GM10266 (cell line): ENCODE measurements around the gene FBXO21.

Source experiments
- DNase-seq: peaks from one replicate; pipeline ENCODE4 v3.0.0; 2012; ENCODE audit errors: extremely low spot score
- TF ChIP-seq, protein P1 (sequence below): IDR thresholded peaks from 2 replicates; pipeline ENCODE4 v1.5.1; 2012; ENCODE audit warnings: mild to moderate bottlenecking, low read depth; ENCODE audit not compliant: control insufficient read depth, insufficient read depth; ENCODE audit errors: missing control alignments

The FBXO21 gene

DNA sequence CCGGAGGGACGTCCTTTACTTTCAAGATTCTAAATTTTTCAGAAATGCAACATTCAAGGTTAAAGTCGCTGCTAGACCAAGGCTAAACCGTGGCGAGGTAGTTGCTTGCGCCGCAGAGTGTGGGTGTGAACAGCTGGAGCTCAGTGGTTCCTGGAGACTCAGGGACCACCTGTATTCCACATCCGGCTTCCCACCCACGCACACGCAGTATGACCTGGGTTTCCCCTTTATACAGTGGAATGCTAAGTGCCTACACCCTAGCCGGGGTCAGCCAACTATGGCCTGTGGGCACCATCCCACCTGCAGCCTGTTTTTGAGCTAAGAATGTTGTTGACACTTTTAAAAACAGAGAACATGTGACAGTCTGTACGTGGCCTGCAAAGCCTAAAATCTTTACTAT is 48.2 kb downstream of the FBXO21 start:
- no peak for DNase-seq
- TF ChIP-seq, protein P1, sequence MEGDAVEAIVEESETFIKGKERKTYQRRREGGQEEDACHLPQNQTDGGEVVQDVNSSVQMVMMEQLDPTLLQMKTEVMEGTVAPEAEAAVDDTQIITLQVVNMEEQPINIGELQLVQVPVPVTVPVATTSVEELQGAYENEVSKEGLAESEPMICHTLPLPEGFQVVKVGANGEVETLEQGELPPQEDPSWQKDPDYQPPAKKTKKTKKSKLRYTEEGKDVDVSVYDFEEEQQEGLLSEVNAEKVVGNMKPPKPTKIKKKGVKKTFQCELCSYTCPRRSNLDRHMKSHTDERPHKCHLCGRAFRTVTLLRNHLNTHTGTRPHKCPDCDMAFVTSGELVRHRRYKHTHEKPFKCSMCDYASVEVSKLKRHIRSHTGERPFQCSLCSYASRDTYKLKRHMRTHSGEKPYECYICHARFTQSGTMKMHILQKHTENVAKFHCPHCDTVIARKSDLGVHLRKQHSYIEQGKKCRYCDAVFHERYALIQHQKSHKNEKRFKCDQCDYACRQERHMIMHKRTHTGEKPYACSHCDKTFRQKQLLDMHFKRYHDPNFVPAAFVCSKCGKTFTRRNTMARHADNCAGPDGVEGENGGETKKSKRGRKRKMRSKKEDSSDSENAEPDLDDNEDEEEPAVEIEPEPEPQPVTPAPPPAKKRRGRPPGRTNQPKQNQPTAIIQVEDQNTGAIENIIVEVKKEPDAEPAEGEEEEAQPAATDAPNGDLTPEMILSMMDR: no peak

DNA sequence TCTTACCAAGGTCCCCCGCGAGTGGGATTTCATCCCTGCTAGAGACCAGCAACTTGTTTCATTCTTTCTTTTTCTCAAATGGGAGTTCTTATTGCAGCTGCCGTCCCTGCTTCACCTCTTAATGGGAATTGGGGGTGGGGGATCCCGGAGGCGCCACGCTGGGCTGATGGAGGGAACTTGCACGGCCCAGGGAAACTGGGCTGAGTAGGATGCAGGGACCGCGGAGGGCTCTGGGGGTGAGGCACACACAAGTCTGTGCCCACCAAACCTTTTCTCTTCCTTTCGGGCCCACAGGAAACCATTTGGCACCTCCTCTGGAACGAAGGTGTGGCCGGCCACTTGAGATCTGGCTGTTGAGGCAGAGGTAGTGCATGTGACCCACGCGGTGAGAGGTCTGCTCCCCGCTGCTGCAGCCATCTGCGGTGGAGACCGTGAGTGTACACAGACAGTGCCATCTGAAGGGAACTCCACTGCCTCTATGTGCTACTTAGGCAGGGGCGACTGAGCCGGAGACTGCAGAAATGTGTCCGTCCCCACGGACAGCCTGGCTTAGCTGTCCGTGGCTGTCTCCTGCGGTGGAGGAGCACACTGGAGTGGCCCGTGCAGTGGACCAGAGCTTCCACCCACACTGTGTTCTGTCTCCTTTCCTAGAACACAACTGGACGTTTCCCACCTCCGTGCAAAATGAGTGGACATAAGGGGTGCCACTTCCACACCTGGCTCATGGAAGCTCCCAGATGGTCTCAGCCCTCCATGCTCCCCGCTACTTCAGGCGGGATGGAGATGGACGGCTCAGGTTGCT is 49.0 kb downstream of the FBXO21 start:
- TF ChIP-seq, protein P1: no peak
- no peak for DNase-seq

DNA sequence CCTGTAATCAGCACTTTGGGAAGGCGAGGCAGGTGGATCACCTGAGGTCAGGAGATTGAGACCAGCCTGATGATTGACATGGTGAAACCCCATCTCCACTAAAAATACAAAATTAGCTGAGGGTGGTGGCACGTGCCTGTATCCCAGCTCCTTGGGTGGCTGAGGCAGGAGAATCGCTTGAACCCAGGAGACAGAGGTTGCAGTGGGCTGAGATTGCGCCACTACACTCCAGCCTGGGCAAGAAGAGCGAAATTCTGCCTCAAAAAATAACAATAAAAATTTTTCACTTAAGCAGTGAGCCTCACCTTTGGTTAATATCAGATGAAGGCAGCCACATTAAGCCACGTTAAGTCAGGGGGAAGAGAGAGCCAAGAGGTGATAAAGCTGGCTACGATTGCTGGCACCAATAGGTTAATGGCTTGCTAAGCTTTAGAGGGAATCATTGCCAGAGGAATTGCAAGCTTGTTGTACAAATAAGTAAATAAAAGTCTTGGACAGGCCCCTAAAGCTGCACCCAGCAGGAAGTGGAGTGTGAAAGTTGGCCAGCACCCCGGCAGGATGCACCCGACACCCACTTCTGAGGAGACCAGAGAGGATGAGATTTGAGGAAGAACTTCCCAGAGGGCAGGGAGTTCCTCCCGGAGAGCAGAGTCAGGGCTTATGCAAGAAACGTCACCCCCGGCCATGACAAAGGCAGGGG is 49.7 kb downstream of the FBXO21 start:
- no peak for DNase-seq
- TF ChIP-seq, protein P1: no peak

DNA sequence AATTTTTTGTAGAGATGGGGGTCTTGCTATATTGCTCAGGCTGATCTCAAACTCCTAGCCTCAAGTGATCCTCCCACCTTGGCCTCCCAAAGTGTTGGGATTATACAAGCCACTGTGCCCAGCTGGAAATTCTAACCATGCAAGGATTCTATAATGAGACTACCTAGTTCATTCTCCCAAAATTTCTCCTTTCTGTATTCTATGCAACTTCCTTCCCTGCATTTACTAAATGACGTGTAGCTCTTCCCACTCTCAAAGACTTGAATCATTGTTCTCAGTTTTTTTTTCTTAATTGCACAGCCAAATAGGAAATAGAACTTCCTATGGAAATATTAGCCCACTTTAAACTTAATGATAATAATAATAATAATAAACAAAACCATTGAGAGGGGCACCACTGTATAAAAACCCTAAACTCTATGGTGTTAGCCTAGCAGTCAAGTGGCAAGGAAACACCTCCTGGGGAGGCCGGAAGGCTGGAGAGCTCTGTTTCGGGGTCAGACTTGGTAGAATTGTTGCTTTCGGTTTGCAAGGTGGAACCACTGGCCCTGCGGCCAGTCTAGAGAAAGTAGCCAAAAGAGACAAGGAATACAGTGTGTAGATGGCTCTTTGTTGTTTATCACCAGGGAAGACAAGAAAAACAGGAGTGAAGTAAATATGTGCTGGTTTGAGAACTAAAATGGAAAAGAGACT is 51.1 kb downstream of the FBXO21 start:
- TF ChIP-seq, protein P1: no peak
- DNase-seq: no peak

DNA sequence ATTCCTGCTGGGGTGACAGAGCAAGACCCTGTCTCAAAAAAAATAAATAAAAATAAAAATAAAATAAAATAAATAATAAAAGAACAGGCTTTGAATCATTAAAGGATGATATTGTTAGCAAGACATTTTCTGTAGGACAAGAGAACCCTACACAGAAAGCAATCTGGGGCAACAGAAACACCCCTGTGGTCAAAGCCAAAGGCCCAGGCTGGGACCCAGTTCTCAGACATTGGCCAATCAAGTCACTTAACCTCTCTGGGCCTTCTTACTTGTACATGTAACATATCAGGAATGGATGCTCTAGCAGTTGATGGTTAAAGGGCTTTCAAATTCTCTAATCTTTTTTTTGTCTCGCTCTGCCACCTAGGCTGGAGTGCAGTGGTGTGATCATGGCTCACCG is 55.5 kb downstream of the FBXO21 start:
- DNase-seq: no peak
- TF ChIP-seq, protein P1: no peak

DNA sequence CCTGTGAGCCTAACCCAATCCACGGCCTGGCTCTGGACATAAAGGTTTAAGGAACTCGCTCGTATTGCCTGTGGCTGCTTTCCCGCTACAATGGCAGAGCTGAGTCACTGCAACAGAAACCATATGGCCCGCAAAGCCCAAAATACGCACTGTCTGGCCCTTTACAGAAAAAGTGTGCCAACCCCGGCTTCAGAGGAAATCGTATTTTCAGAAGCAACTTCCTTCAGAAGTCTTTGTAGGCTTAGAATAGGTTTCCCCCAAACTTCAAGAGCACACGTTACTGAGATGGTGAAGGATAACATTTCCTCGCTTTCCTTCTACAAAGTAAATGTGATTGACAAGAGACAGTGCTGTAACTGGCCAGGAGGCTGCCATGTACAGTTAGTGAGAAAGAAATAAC is 56.2 kb downstream of the FBXO21 start:
- TF ChIP-seq, protein P1: no peak
- DNase-seq: no peak
